DMS53 treated with DMSO at 0.1 percent for 48 hours (cell line): ENCODE measurements around the gene ITLN1.

ENCODE experiments used
- DNase-seq: peaks from one replicate; lab custom pipeline; 2025; ENCODE audit not compliant: unreplicated experiment; lab: John Stamatoyannopoulos, UW

ITLN1 gene

GRCh38 chr1:160858507-160858906 lies 26.5 kb downstream of the ITLN1 start:
- DNase-seq: no peak

- DNase-seq: no peak
Measured at GRCh38 chr1:160858097-160858496, 26.9 kb downstream of the ITLN1 start.

- DNase-seq: no peak
Measured at GRCh38 chr1:160855181-160855981, 29.6 kb downstream of the ITLN1 start.

GRCh38 chr1:160853754-160854153 lies 31.2 kb downstream of the ITLN1 start:
- DNase-seq: no peak

GRCh38 chr1:160853014-160853413 lies 32.0 kb downstream of the ITLN1 start:
- no peak for DNase-seq

GRCh38 chr1:160850993-160851392 lies 34.0 kb downstream of the ITLN1 start:
- no peak for DNase-seq

GRCh38 chr1:160850541-160850940 lies 34.4 kb downstream of the ITLN1 start:
- DNase-seq: no peak

- DNase-seq: no peak
Measured at GRCh38 chr1:160846281-160846680, 38.7 kb downstream of the ITLN1 start.

GRCh38 chr1:160844447-160845232 lies 40.3 kb downstream of the ITLN1 start:
- DNase-seq: no peak

- DNase-seq: no peak
Measured at GRCh38 chr1:160841079-160841478, 43.9 kb downstream of the ITLN1 start.

GRCh38 chr1:160839746-160840145 lies 45.2 kb downstream of the ITLN1 start:
- no peak for DNase-seq

GRCh38 chr1:160838888-160839287 lies 46.1 kb downstream of the ITLN1 start:
- DNase-seq: no peak

- DNase-seq: no peak
Measured at GRCh38 chr1:160837558-160838205, 47.3 kb downstream of the ITLN1 start.

GRCh38 chr1:160836981-160837557 lies 47.9 kb downstream of the ITLN1 start:
- DNase-seq: no peak

- no peak for DNase-seq
Measured at GRCh38 chr1:160836561-160836960, 48.4 kb downstream of the ITLN1 start.

- no peak for DNase-seq
Measured at GRCh38 chr1:160835751-160836150, 49.2 kb downstream of the ITLN1 start.

GRCh38 chr1:160834945-160835565 lies 49.9 kb downstream of the ITLN1 start:
- DNase-seq: peak; percentile 54

GRCh38 chr1:160830321-160831153 lies 54.4 kb downstream of the ITLN1 start:
- peak; percentile 70 for DNase-seq

- peak; percentile 48 for DNase-seq
Measured at GRCh38 chr1:160829766-160830165, 55.2 kb downstream of the ITLN1 start.

- DNase-seq: no peak
Measured at GRCh38 chr1:160827418-160827817, 57.6 kb downstream of the ITLN1 start.
